Medulla oblongata (tissue), 1 donor: ENCODE measurements around the gene PPP1R7.
"Not testable (repeated sequence)": the region's sequence is repeated elsewhere in the genome, so short reads cannot be mapped to it uniquely, and the experiment has no call there.

Source experiments
- DNase-seq: peaks from one replicate; pipeline ENCODE4 v3.0.0-alpha.2; 2015; ENCODE audit errors: extremely low spot score

PPP1R7 gene

GRCh38 chr2:241149925-241150659 is at the start of gene PPP1R7:
TSS of gene PPP1R7 (plus strand) at chr2:241150467. CDS start at chr2:241150496, 29 bp downstream.
- peak; percentile 97 for DNase-seq

GRCh38 chr2:241102239-241102803 is 47.9 kb upstream of the PPP1R7 start, which contains the start of gene MTERF4:
TSS of gene MTERF4 (minus strand) at chr2:241102287. CDS start at chr2:241102273, 14 bp downstream.
- peak; percentile 86 for DNase-seq

DNA sequence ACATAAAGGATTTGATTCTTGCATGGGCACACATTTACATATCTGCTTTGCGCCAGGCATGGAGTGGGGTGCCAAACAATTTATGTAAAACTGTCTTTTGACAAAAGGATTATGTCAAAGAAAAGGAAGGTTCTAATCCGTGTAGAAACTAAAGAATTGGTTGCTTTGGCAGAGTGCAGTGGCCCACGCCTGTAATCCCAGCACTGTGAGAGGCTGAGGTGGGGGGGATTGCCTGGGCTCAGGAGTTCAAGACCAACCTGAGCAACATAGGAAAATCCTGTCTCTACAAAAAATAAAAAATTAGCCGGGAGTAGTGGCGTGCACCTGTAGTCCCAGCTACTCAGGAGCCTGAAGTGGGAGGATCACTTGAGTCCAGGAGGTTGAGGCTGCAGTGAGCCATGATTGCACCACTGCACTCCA is 47.1 kb upstream of the PPP1R7 start:
- no peak for DNase-seq

DNA sequence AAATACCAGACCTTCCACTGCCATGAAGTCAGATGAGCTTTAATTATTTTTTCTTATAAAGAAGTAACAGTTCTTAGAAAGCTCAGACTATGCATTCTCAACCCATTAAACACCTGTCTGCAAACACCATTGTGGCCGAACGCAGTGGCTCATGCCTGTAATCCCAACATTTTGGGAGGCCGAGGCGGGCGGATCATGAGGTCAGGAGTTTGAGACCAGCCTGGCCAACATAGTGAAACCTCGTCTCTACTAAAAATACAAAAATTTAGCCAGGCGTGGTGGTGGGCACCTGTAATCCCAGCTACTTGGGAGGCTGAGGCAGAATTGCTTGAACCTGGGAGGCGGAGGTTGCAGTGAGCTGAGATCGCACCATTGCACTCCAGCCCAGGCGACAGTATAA is 45.7 kb upstream of the PPP1R7 start:
- DNase-seq = not testable (repeated sequence)

- no peak for DNase-seq
Measured at GRCh38 chr2:241105641-241106040, 44.6 kb upstream of the PPP1R7 start.

DNA sequence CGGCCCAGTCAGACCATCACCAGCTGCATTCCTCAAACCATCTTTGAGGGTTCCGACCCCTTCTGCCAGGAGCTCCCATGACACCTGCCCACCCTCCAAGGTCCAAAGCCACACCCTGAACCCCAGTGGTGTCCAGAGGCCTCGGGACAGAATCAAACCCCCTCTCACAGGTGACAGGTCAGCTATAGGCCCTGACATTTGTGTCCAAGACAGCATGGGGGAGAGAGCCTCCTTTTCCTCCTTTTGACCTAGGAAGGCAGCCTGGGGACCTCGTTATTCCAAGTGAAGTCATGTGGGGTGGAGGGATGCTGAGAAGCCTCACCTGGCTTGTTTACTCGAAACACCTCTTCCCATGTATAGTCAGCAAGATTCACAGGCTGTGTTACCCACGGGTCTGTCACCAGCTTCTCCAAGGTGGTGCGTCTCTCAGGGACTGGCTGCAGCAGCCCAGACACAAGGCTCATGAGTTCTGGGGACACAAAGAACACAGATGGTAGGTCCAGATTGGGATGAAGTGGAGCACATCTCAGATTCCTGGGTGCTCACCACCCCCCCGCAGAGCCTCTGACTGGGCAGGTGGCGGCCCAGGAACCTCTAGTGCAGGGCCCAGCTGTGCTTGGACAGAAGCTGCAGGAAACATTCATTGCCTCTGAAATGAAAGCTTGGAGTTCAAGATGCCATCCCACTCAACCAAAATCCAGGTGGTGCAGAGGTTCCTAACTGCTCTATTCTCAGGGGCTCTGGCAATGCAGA is 43.1 kb upstream of the PPP1R7 start:
- DNase-seq = no peak

- no peak for DNase-seq
Measured at GRCh38 chr2:241108271-241109209, 41.7 kb upstream of the PPP1R7 start.

- DNase-seq = no peak
Measured at GRCh38 chr2:241109210-241110088, 40.8 kb upstream of the PPP1R7 start.

- no peak for DNase-seq
Measured at GRCh38 chr2:241110089-241110606, 40.1 kb upstream of the PPP1R7 start.

DNA sequence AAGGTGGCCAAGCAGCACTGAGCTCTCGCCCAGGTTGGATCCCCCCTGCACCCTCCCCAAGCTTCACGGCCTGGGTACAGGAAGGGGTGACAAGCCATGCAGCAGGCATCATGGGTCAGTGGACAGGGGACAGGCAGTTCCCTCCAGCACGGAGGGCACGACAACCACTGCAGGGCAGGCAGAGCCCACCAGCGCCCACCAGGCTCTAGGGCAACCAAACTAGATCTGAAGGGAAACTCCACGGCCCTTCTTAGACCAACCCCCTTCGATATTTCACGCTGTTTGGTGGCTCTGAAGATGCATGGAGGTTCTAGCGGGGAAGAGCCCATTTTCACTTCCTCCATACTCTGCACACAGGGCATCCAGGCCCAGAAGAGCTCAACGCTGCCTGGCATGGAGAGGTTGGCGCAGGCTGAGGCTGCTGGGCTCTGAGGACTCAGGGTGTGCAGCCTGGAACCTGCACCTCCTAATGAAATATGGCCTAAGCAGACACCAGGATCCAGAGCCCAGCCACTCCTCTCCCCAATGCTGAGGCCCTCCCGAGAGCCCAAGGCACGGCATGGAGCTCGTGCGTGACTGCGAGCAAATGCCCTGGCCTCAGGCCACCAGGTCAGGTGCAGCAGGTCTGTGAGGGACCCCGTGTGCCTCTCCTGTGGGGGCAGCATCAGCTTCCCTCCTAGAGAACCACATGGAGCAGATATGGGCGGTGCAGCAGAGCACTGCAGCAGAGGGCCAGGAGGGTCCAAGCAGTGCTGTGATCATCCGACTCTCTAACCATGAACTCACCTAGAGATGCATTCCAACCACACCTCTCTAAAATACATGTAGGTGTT is 39.4 kb upstream of the PPP1R7 start:
- DNase-seq = no peak

DNA sequence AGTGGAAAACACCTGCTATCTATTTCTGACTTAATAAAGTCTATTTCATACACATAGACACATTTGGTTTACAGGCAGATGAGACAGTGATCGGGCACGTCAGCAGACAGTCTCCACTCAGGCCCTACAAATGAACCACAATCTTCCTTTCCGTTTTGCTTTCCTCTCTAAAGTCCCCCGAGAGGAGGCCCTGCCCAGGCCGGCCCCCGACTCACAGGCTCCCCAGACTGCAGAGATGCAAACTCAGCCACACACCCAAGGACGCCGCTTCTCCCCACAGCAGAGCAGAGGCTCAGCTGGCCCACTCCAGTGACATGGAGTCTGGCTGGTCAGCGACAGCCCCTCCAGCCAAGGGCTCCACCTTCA is 38.8 kb upstream of the PPP1R7 start:
- DNase-seq = no peak

DNA sequence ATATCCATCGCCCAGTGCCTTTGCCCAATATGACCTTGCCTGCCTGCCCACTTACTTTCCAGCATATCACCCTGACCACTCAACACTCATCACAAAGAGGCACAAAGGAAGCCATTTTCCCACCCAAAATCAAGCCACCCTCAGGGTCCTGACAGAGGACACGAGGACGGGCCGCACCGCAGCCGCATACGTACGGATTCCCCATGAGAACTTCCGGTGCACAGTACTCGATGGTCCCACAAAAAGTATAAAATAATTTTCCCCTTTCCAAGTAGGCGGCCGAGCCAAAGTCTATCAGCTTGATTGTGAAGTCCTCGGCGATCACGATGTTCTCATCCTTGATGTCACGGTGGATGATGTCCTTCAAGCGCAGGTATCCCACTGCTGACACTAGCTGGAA is 38.2 kb upstream of the PPP1R7 start:
- no peak for DNase-seq

DNA sequence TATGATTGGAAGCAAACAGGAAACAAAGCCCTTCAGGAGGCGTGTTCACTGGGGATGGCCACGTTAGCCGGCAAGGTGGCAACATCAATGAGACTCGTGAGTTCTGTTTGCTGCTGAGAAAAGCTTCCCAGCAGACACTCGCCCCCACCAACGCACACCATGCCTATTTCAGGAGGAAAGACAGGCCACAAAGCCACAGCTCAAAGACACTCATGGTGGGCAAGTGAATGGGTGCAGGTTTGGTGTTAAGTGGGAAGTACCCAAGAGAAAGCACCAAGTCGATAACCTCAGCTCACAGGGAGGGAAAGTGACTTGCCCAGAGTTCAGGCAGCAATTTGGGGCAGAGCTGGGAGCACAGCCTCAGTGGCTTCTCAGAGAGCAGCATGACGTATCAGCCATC is 37.7 kb upstream of the PPP1R7 start:
- DNase-seq = no peak

DNA sequence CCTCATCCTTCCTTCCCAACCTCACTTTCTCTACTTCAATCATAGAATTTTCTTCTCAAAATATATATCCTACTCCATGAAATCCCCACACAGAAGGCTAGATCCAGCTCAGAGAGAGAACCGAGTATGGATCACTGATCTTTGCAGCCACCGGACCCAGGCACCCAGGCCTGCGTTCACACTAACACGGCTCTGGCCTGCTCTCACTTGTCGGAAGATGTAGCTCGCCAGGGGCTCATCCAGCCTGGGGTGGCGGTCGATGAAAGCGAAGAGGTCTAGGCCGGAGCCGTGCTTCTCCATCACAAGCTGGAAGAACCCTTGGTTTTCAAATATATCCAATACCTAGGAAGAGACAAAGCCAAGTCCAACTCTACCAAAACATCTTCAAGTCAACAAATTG is 35.4 kb upstream of the PPP1R7 start:
- no peak for DNase-seq

DNA sequence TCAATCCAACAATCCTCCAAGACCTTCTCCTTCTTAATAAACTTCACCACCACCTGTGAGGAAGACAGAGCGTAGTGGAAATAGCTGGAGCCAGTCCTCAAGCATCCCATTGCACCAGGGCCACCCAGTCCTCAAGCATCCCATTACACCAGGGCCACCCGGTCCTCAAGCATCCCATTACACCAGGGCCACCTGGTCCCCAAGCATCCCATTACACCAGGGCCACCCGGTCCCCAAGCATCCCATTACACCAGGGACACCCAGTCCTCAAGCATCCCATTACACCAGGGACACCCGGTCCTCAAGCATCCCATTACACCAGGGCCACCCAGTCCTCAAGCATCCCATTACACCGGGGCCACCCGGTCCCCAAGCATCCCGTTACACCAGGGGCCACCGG is 34.9 kb upstream of the PPP1R7 start:
- DNase-seq = no peak

DNA sequence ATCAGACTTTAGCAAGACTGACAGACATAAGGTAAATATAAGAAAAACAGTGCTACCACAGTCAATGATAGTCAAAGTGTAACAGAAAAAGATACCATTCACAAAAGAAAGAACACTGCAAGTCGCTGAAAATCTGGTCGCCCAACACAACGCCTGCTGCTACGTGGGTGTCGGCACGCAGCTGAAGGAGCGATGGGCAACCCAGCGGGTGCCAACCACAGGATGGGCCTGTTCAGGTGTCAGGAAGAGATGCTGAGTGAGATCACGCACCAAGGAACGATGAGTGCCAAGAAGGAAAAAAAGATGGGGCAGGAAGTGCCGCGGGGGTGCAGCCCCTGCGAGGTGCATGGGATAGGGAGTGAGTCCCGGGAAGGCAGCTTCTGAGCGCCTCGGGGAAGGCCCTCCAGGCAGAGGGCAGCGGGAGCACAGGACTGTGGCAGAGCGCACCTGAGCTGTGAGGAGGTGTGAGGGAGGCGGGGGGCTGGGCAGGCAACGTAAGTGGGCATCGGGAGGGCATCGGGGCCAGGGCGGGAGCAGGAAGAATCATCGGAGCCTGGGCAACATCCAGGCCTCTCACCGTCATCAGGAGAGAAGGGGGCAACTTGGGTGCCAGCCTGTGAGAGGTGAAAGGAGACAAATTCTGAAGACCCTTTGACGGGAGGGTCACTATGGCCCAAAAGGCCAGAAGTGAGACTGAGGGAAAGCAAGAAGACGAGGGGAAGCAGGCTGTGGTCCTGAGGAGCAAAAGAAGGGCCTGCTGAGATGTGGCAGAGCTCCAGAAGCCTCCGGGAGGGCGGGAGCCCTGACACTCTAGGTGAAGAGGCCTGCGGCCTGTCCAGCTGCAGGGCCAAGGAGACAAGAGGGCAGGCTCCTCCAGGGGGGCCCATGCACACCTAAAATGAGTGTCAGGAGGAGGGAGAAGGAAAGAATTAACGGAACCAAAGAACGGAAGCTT is 33.4 kb upstream of the PPP1R7 start:
- DNase-seq = no peak

- no peak for DNase-seq
Measured at GRCh38 chr2:241118737-241119505, 31.3 kb upstream of the PPP1R7 start.

DNA sequence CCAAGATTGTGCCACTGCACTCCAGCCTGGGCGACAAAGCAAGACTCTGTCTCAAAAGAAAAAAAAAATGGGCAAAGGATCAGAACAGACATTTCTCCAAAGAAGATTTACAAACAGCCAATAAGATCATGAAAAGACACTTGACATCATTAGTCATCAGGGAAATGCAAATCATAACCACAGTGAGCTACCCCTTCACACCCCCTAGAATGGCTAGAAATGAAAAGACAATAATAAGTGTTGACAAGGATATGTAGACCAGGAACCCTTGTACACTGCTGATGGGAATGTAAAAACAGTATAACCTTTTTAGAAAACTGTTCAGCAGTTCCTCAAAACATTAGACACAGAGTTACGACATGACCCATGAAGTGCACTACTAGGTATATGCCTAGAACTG is 29.8 kb upstream of the PPP1R7 start:
- no peak for DNase-seq
